Erythroblast (primary cell): ENCODE data around the gene DHX16.

Source experiments
- GATA1 ChIP-seq: IDR thresholded peaks from 2 replicates; pipeline ENCODE4 v1.6.1; 2011; ENCODE audit warnings: low read depth, mild to moderate bottlenecking, control low read depth, low read length, moderate library complexity
- POLR2A ChIP-seq: IDR thresholded peaks from 2 replicates; pipeline ENCODE4 v1.6.1; 2011; ENCODE audit warnings: mild to moderate bottlenecking, low read length

DNA sequence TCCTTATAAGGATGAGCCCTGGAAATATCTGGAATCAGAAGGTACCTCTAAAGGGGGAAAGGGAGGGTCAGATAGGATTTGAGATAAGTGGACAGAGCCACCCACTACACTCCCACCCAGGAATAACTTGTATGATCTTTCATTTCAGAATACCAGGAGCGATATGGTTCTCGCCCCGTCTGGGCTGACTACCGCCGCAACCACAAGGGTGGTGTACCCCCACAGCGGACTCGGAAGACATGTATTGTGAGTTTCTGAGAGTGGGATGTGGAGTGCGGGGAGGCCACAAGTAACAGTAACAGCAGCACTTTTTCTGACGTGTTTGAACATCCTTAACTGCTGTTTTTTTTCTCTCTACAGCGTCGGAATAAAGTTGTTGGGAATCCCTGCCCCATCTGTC, 53.2 kb downstream of the DHX16 start:
- TF ChIP-seq POLR2A (no peak), GATA1 (no peak)
